GM23338 (cell line): Measurements from ENCODE around the gene TUFT1. TPM values are rescaled to one million over a fixed set of nuclear protein-coding genes. Genes with fewer than 3 reads are reported as not detected.

Experiments
- ATAC-seq: fragments of 200-7000 bp; cut with Tn5 transposase; 3 replicates; pipeline ENCODE4 v1.9.1; 2020
- DNase-seq: peaks from one replicate; pipeline ENCODE4 v3.0.0-alpha.2; 2015; ENCODE audit warnings: low spot score
- H2AFZ ChIP-seq: fragments of 200-600 bp; sonication (generic); 2 replicates; pipeline ENCODE4 v1.8.0; 2016; ENCODE audit warnings: antibody characterized with exemption, mild to moderate bottlenecking, moderate library complexity
- H3F3A ChIP-seq: fragments of 200-600 bp; sonication (generic); replicated peaks from 2 replicates; pipeline ENCODE4 v1.8.0; 2017; ENCODE audit warnings: antibody characterized with exemption, mixed run types, low read depth
- H3K27ac ChIP-seq: fragments of 200-600 bp; sonication (generic); 2 replicates; pipeline ENCODE4 v1.6.1; 2016; ENCODE audit warnings: low read depth
- H3K27me3 ChIP-seq: fragments of 200-600 bp; sonication (generic); 2 replicates; pipeline ENCODE4 v1.8.0; 2016; ENCODE audit warnings: mild to moderate bottlenecking, mixed run types, moderate library complexity; ENCODE audit not compliant: insufficient read depth
- H3K36me3 ChIP-seq: fragments of 200-600 bp; sonication (generic); 2 replicates; pipeline ENCODE4 v1.8.0; 2016; ENCODE audit warnings: mild to moderate bottlenecking; ENCODE audit not compliant: insufficient read depth
- H3K4me1 ChIP-seq: fragments of 200-600 bp; sonication (generic); 2 replicates; pipeline ENCODE4 v1.8.0; 2016; ENCODE audit warnings: mild to moderate bottlenecking, moderate library complexity; ENCODE audit not compliant: insufficient read depth
- H3K4me2 ChIP-seq: fragments of 200-600 bp; sonication (generic); 2 replicates; pipeline ENCODE4 v1.7.1; 2017; ENCODE audit warnings: mixed run types
- H3K4me3 ChIP-seq: fragments of 200-600 bp; sonication (generic); 2 replicates; pipeline ENCODE4 v1.6.1; 2016; ENCODE audit warnings: mixed run types
- H3K79me2 ChIP-seq: fragments of 200-600 bp; sonication (generic); replicated peaks from 2 replicates; pipeline ENCODE4 v1.8.0; 2017; ENCODE audit warnings: mild to moderate bottlenecking; ENCODE audit not compliant: insufficient read depth
- H3K9me2 ChIP-seq: fragments of 200-600 bp; sonication (generic); 2 replicates; pipeline ENCODE4 v1.8.0; 2017; ENCODE audit not compliant: insufficient read depth
- H4K20me1 ChIP-seq: fragments of 200-600 bp; sonication (generic); replicated peaks from 2 replicates; pipeline ENCODE4 v1.8.0; 2017; ENCODE audit warnings: mild to moderate bottlenecking; ENCODE audit not compliant: insufficient read depth
- H3K27ac Mint-ChIP-seq: 2 replicates; pipeline ENCODE4 v1.8.0; 2020; ENCODE audit warnings: inconsistent platforms, mild to moderate bottlenecking, moderate library complexity, mixed read lengths
- H3K27me3 Mint-ChIP-seq: 3 replicates; pipeline ENCODE4 v1.8.0; 2022; ENCODE audit warnings: low read depth, mild to moderate bottlenecking, moderate library complexity, mixed read lengths, inconsistent platforms; ENCODE audit not compliant: insufficient read depth, poor library complexity
- H3K36me3 Mint-ChIP-seq: 3 replicates; pipeline ENCODE4 v1.8.0; 2021; ENCODE audit warnings: low read depth, mild to moderate bottlenecking, inconsistent platforms, moderate library complexity, mixed read lengths
- H3K4me1 Mint-ChIP-seq: 3 replicates; pipeline ENCODE4 v1.8.0; 2020; ENCODE audit warnings: mild to moderate bottlenecking, inconsistent platforms, mixed read lengths
- H3K4me3 Mint-ChIP-seq: 3 replicates; pipeline ENCODE4 v1.8.0; 2021; ENCODE audit warnings: moderate library complexity, mild to moderate bottlenecking, inconsistent platforms, mixed read lengths
- H3K9me3 Mint-ChIP-seq: 3 replicates; pipeline ENCODE4 v1.8.0; 2020; ENCODE audit warnings: moderate library complexity, mild to moderate bottlenecking, inconsistent platforms, mixed read lengths
- CREB1 ChIP-seq: fragments of 250-450 bp; sonication (Bioruptor Pico); IDR thresholded peaks from 2 replicates; pipeline ENCODE4 v1.5.0; 2020; ENCODE audit warnings: low read depth, mild to moderate bottlenecking, moderate library complexity
- CTCF ChIP-seq, 2 experiments: fragments of 200-600 bp in 1 of 2; sonication (generic) in 1 of 2; conservative IDR thresholded peaks; 2 replicates each; pipeline versions ENCODE4 v1.5.1 to v1.6.1; 2016 to 2017; ENCODE audit warnings: antibody characterized with exemption in 2 of 2, low read depth in 2 of 2, mild to moderate bottlenecking in 2 of 2, moderate library complexity in 1 of 2
- ETS1 ChIP-seq: IDR thresholded peaks from 2 replicates; pipeline ENCODE4 v1.6.1; 2016; ENCODE audit warnings: antibody characterized with exemption
- EZH2 ChIP-seq: fragments of 200-600 bp; sonication (generic); IDR thresholded peaks from one replicate; pipeline ENCODE4 v1.8.0; 2017; ENCODE audit warnings: antibody characterized with exemption, mild to moderate bottlenecking, low read depth; ENCODE audit not compliant: unreplicated experiment
- EZH2phosphoT487 ChIP-seq: fragments of 200-600 bp; sonication (generic); IDR thresholded peaks from one replicate; pipeline ENCODE4 v1.8.1; 2018; ENCODE audit warnings: antibody characterized with exemption; ENCODE audit not compliant: unreplicated experiment
- JUNB ChIP-seq: IDR thresholded peaks from one replicate; pipeline ENCODE4 v1.6.1; 2016; ENCODE audit warnings: antibody characterized with exemption; ENCODE audit not compliant: unreplicated experiment
- NANOG ChIP-seq: IDR thresholded peaks from 2 replicates; pipeline ENCODE4 v1.6.1; 2016; ENCODE audit warnings: antibody characterized with exemption, borderline replicate concordance
- POLR2AphosphoS5 ChIP-seq: IDR thresholded peaks from 2 replicates; pipeline ENCODE4 v1.6.1; 2016; ENCODE audit warnings: antibody characterized with exemption, low read depth
- REST ChIP-seq: IDR thresholded peaks from one replicate; pipeline ENCODE4 v1.6.1; 2018; ENCODE audit warnings: antibody characterized with exemption; ENCODE audit not compliant: unreplicated experiment
- STAT1 ChIP-seq: IDR thresholded peaks from one replicate; pipeline ENCODE4 v1.6.1; 2016; ENCODE audit warnings: antibody characterized with exemption; ENCODE audit not compliant: unreplicated experiment
- ZNF114 ChIP-seq: fragments of 250-450 bp; sonication (Bioruptor Pico); IDR thresholded peaks from 2 replicates; pipeline ENCODE4 v1.5.0; 2020; ENCODE audit warnings: mild to moderate bottlenecking, moderate library complexity
- ZNF331 ChIP-seq: fragments of 250-450 bp; sonication (Bioruptor Pico); IDR thresholded peaks from 2 replicates; pipeline ENCODE4 v1.5.0; 2020; ENCODE audit warnings: low read depth, mild to moderate bottlenecking, moderate library complexity
- ZNF462 ChIP-seq: fragments of 250-450 bp; sonication (Bioruptor Pico); IDR thresholded peaks from 2 replicates; pipeline ENCODE4 v1.5.0; 2020; ENCODE audit warnings: mild to moderate bottlenecking, moderate library complexity
- polyA plus RNA-seq: library from polyadenylated mRNA; unstranded; fragments of >200 nt; fragmentation: Nextera tagmentation; extraction: Ambion mirVana; gene quantifications from 2 replicates; pipeline ENCODE4 v1.2.1, GENCODE V29; 2016
- total RNA-seq: library from RNA; depleted of rRNA; stranded (reverse); fragments of >200 nt; shearing (Covaris generic); gene quantifications from 2 replicates; pipeline ENCODE4 v1.2.3, GENCODE V29; 2014

Gene TUFT1
- total and polyA plus RNA-seq, 2 experiments from 2014 or later: 6.0 to 11.9 TPM

- Mint-ChIP-seq H3K27me3 (no peaks in the 10 kb centered on the region), H3K27ac (no peak overlapping the region), H3K4me3 (no peak overlapping the region), H3K4me1 (peaks cover 7% of the 10 kb centered on the region), H3K9me3 (no peaks in the 10 kb centered on the region), H3K36me3 (peaks cover 13% of the 10 kb centered on the region)
- Histone ChIP-seq H3K9me2 (no peaks in the 10 kb centered on the region), H3F3A (no peaks in the 10 kb centered on the region), H3K4me3 (no peak overlapping the region), H3K79me2 (no peaks in the 10 kb centered on the region), H3K4me1 (no peaks in the 10 kb centered on the region), H3K27me3 (no peaks in the 10 kb centered on the region), H4K20me1 (no peaks in the 10 kb centered on the region), H3K4me2 (no peak overlapping the region), H2AFZ (no peak overlapping the region), H3K27ac (no peak overlapping the region), H3K36me3 (peaks cover 17% of the 10 kb centered on the region; the same call in 1 of the 2 replicates)
- ATAC-seq: no peak
- no peak for DNase-seq
- TF ChIP-seq EZH2phosphoT487 (no peak), EZH2 (no peak), ZNF114 (CRISPR knock-in tag) (no peak), POLR2AphosphoS5 (no peak), ETS1 (no peak), JUNB (no peak), ZNF462 (CRISPR knock-in tag) (no peak), NANOG (no peak), CTCF (conservative IDR thresholded peaks at IDR 0.05; ENCODE audit: low read depth in 2 of 2) (no peak), REST (no peak), ZNF331 (CRISPR knock-in tag) (no peak), CREB1 (CRISPR knock-in tag) (no peak), STAT1 (no peak)
These were observed 30.7 kb downstream of the TUFT1 start for GRCh38 chr1:151570819-151571218.
